Colonic mucosa (tissue), 4 donors: Measurements from ENCODE around the gene PCLAF. TPM values are rescaled to one million over a fixed set of nuclear protein-coding genes. Genes with fewer than 3 reads are reported as not detected.

ENCODE experiments used
- DNase-seq: peaks from one replicate; pipeline ENCODE4 v3.0.0-alpha.2; 2020
- H3K27ac ChIP-seq: fragments of 200-600 bp; one replicate; pipeline ENCODE4 v1.8.0; 2021
- H3K27me3 ChIP-seq: fragments of 200-600 bp; one replicate; pipeline ENCODE4 v1.8.0; 2021
- H3K36me3 ChIP-seq: fragments of 200-600 bp; one replicate; pipeline ENCODE4 v1.8.0; 2021
- H3K4me1 ChIP-seq: fragments of 200-600 bp; one replicate; pipeline ENCODE4 v1.8.0; 2021; ENCODE audit warnings: mild to moderate bottlenecking
- H3K4me3 ChIP-seq: fragments of 200-600 bp; one replicate; pipeline ENCODE4 v1.8.0; 2021
- H3K9ac ChIP-seq, 2 donors: one replicate each; pipeline ENCODE4 v1.7.0; 2013; ENCODE audit warnings: control low read depth in 2 of 2, low read depth in 2 of 2, low read length in 2 of 2
- H3K9me3 ChIP-seq: fragments of 200-600 bp; one replicate; pipeline ENCODE4 v1.8.0; 2021
- CTCF ChIP-seq: fragments of 200-600 bp; IDR thresholded peaks from one replicate; pipeline ENCODE4 v1.8.0; 2022; ENCODE audit warnings: antibody characterized with exemption, mild to moderate bottlenecking
- intact Hi-C: fragments of 100-400 bp; cut with DNase I; formaldehyde crosslinking; loops from one replicate; pipeline ENCODE4 v1.14.1; 2022
- total RNA-seq, 2 donors: library from RNA; stranded (reverse); fragmentation: NEBNext Ultra II Directional in 1 of 2; extraction: Animal tissue kit (Norgen Biotek cat#: 25700) in 1 of 2; gene quantifications; one replicate each; pipeline ENCODE4 v1.2.1, GENCODE V29; 2021
- donor health status: healthy.
- donor health status: DM: no; HTN: no; CAD: no.
- donor health status: DM: no; HTN: no; CAD: no.

The PCLAF gene
- 10 to 100 TPM; 11.8 to 40.4 TPM for total RNA-seq

- Histone ChIP-seq H3K36me3 (no peaks in the 10 kb centered on the region), H3K4me1 (peaks cover 7% of the 10 kb centered on the region), H3K9ac (peak within 1 kb of the TSS; percentile 62 to 71), H3K4me3 (peak within 1 kb of the TSS; percentile 84), H3K27me3 (no peaks in the 10 kb centered on the region), H3K9me3 (no peaks in the 10 kb centered on the region), H3K27ac (no peak within 1 kb of the TSS)
- DNase-seq = peak; percentile 97
- intact Hi-C loops = no loop called here
- no peak for TF ChIP-seq CTCF
Measured at GRCh38 chr15:64381000-64381751, at the start of gene PCLAF. Gene PCLAF (minus strand): TSS chr15:64381441. CDS start chr15:64381371, 70 bp downstream.

- H3K9me3 ChIP-seq = no peaks in the 10 kb centered on the region
- H3K27ac ChIP-seq = peak overlapping the region; percentile 33
- no peaks in the 10 kb centered on the region for H3K4me1 ChIP-seq
- intact Hi-C loops = loop anchor here (10.0 kb wide), 2 partner anchors 225 to 255 kb away; no protein-coding TSS in a partner anchor
- H3K9ac ChIP-seq = no peak overlapping the region
- H3K4me3 ChIP-seq = no peak overlapping the region
- no peaks in the 10 kb centered on the region for H3K27me3 ChIP-seq
- peak; percentile 20 for DNase-seq
- H3K36me3 ChIP-seq = no peaks in the 10 kb centered on the region
- no peak for TF ChIP-seq CTCF
Measured at GRCh38 chr15:64430000-64430735, 48.9 kb upstream of the PCLAF start.

GRCh38 chr15:64429448-64429847, 48.2 kb upstream of the PCLAF start:
- no peak overlapping the region for H3K27ac ChIP-seq
- H3K27me3 ChIP-seq = no peaks in the 10 kb centered on the region
- no peak overlapping the region for H3K9ac ChIP-seq
- no peak overlapping the region for H3K4me3 ChIP-seq
- no peak for DNase-seq
- no peak for TF ChIP-seq CTCF
- intact Hi-C loops = loop anchor here (10.0 kb wide), 2 partner anchors 225 to 255 kb away; no protein-coding TSS in a partner anchor
- H3K4me1 ChIP-seq = no peaks in the 10 kb centered on the region
- H3K9me3 ChIP-seq = no peaks in the 10 kb centered on the region
- no peaks in the 10 kb centered on the region for H3K36me3 ChIP-seq

GRCh38 chr15:64426845-64427465, 45.7 kb upstream of the PCLAF start:
- Histone ChIP-seq H3K9me3 (no peaks in the 10 kb centered on the region), H3K4me1 (no peaks in the 10 kb centered on the region), H3K9ac (no peak overlapping the region), H3K27ac (no peak overlapping the region), H3K36me3 (no peaks in the 10 kb centered on the region), H3K27me3 (no peaks in the 10 kb centered on the region), H3K4me3 (no peak overlapping the region)
- DNase-seq = no peak
- intact Hi-C loops = loop anchor here (10.0 kb wide), 2 partner anchors 228 to 258 kb away; no protein-coding TSS in a partner anchor
- TF ChIP-seq CTCF = no peak

GRCh38 chr15:64425221-64425620, 44.0 kb upstream of the PCLAF start:
- no peak overlapping the region for H3K4me3 ChIP-seq
- DNase-seq = no peak
- H3K9ac ChIP-seq = no peak overlapping the region
- TF ChIP-seq CTCF = no peak
- no peaks in the 10 kb centered on the region for H3K9me3 ChIP-seq
- intact Hi-C loops = loop anchor here (10.0 kb wide), 2 partner anchors 230 to 260 kb away; no protein-coding TSS in a partner anchor
- no peaks in the 10 kb centered on the region for H3K4me1 ChIP-seq
- H3K27ac ChIP-seq = no peak overlapping the region
- H3K36me3 ChIP-seq = no peaks in the 10 kb centered on the region
- H3K27me3 ChIP-seq = no peaks in the 10 kb centered on the region
